Stimulated activated CD8-positive, alpha-beta memory T cell treated with anti-CD3 and anti-CD28 coated beads, Interleukin-2, amount 100 ng/mL, for 1 hour (primary cell): ENCODE measurements around the gene PPID.
"Not testable (repeated sequence)": the region's sequence is repeated elsewhere in the genome, so short reads cannot be mapped to it uniquely, and the experiment has no call there.

Experiments used
- DNase-seq, 2 donors: peaks; one replicate each; pipeline ENCODE4 v3.0.0-alpha.2; 2020; ENCODE audit warnings: low read depth in 2 of 2

PPID gene

DNA sequence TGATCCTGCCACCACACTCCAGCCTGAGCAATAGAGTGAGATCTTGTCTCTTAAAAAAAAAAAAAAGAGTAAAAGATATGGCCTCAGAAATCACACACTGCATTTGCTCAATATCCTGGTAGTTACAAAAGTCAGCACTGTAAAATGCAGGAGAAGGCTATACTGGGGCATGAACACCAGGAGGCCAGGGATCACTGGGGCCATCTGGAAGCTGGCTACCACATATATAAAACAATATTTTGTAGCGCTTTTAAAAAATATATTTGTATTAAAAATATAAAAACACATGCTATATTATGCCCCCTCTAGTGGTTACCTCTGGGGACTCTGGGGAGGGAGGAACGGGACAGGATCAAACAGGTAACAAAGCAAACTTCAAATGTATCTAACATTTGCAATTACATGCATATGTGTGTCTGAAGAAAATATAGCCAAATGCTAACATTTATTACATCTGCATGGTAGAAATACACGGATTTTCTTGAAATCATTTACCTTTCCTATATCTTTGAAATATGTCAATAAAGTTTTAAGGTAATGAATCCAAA lies 55.5 kb downstream of the PPID start:
- DNase-seq: no peak

DNA sequence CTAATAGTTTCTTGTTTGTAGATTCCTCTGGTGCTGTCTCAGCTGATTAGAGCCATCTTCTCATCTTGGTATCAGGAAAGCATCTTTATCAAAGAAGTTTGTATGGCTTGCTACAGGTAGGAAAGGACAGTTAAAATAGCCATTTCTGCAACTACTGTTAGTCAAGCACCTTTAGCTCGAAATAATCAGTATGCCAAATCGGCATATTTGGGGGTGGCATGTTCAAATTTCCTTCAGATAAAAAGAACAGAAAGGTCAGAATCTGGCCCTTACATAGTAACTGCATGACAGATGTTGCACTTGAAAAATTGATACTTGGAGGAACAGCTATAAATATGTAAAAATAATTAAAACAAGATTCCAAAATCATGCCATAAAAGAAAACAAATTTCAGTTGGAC lies 56.3 kb downstream of the PPID start:
- DNase-seq: no peak

DNA sequence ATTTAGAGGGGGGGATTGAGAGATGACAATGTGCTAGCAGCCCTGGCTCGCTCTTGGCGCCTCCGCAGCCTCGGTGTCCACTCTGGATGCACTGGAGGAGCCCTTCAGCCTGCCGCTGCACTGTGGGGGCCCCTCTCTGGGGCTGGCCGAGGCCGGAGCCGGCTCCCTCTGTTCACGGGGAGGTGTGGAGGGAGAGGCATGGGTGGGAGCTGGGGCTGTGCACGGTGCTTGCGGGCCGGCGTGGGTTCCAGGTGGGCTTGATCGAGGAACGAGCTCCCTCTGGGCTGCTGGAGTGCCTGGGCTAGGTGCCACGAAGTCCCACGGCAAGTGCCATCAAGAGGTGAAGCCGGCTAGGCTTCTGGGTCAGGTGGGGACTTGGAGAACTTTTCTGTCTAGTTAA lies 58.4 kb downstream of the PPID start:
- DNase-seq: no peak

DNA sequence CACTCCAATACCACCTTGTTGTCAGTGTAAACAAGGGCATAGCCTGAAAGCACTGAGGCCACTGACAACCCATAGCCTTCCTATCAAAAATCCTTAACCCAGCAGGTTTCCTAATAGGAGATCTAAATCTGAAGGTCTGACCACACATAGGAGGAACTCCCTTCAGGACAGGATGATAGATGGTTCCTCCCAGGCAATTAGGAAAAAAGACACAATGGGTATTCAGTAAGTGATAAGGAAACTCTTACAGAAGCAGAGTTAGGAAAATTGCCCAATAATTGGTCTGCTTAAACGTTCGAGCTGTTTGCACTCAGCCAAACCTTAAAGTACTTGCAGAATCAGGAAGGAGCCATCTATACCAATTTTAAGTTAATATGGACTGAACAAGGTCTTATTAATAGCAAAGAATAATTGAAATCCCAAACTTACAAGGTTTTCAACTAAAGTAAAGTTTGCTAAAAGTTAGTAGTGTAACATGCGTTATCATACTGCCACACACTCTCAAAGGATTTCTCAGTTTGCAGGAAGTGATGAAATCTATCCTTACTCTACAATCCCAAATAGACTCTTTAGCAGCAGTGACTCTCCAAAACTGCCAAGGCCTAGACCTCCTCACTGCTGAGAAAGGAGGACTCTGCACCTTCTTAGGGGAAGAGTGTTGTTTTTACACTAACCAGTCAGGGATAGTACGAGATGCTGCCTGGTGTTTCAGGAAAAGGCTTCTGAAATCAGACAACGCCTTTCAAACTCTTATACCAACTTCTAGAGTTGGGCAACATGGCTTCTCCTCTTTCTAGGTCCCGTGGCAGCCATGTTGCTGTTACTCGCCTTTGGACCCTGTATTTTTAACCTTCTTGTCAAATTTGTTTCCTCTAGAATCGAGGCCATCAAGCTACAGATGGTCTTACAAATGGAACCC lies 59.2 kb downstream of the PPID start:
- not testable (repeated sequence) for DNase-seq

DNA sequence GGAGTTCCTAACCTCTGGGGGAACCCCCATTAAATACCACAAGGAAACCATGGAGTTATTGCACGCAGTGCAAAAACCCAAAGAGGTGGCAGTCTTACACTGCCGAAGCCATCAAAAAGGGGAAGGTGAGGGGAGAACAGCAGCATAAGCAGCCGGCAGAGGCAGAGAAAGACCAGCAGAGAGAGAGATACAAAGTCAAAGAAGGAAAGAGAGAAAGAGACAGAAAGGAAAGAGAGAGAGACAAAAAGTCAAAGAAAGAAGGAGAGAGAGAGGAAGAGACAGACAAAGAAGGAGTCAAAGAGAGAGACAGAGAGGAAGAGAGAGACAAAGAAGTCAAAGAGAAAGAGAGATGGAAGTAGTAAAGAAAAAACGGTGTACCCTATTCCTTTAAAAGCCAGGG lies 59.9 kb downstream of the PPID start:
- not testable (repeated sequence) for DNase-seq
